Neuronal stem cell (in vitro differentiated cells): Measurements from ENCODE around the gene GINS2.

Experiments
- DNase-seq: peaks from one replicate; pipeline ENCODE4 v3.0.0-alpha.2; 2013; ENCODE audit warnings: low spot score
- H2AFZ ChIP-seq: one replicate; pipeline ENCODE4 v1.6.1; 2013; ENCODE audit warnings: mild to moderate bottlenecking, low read length, inconsistent platforms
- H2AK5ac ChIP-seq: 2 replicates; pipeline ENCODE4 v1.6.1; 2013; ENCODE audit warnings: low read depth, mild to moderate bottlenecking, inconsistent platforms, low read length, moderate library complexity, mixed read lengths
- H2BK120ac ChIP-seq: 2 replicates; pipeline ENCODE4 v1.6.1; 2013; ENCODE audit warnings: low read depth, mild to moderate bottlenecking, inconsistent platforms, low read length, moderate library complexity, mixed read lengths
- H2BK12ac ChIP-seq: one replicate; pipeline ENCODE4 v1.6.1; 2013; ENCODE audit warnings: low read length, inconsistent platforms
- H2BK15ac ChIP-seq: 2 replicates; pipeline ENCODE4 v1.6.1; 2013; ENCODE audit warnings: mild to moderate bottlenecking, low read length, inconsistent platforms, mixed read lengths
- H2BK5ac ChIP-seq: one replicate; pipeline ENCODE4 v1.6.1; 2013; ENCODE audit warnings: inconsistent platforms, mild to moderate bottlenecking, low read length, moderate library complexity
- H3K14ac ChIP-seq: one replicate; pipeline ENCODE4 v1.6.1; 2013; ENCODE audit warnings: low read length, inconsistent platforms
- H3K18ac ChIP-seq: 2 replicates; pipeline ENCODE4 v1.6.1; 2013; ENCODE audit warnings: low read length, inconsistent platforms
- H3K23ac ChIP-seq: 2 replicates; pipeline ENCODE4 v1.6.1; 2013; ENCODE audit warnings: low read depth, mild to moderate bottlenecking, mixed read lengths, low read length, inconsistent platforms; ENCODE audit not compliant: poor library complexity
- H3K27ac ChIP-seq: replicated peaks from 3 replicates; pipeline ENCODE4 v1.5.1; 2013; ENCODE audit warnings: low read length, inconsistent platforms
- H3K27me3 ChIP-seq, 3 experiments: 2 replicates each; pipeline ENCODE4 v1.6.1; 2013; ENCODE audit warnings: low read length in 3 of 3, mild to moderate bottlenecking in 2 of 3, inconsistent platforms in 1 of 3, low read depth in 1 of 3, mixed read lengths in 1 of 3, moderate library complexity in 1 of 3; ENCODE audit not compliant: control insufficient read depth in 3 of 3, insufficient read depth in 3 of 3
- H3K36me3 ChIP-seq, 2 donors: replicated peaks in 1 of 2; 2 replicates each; pipeline ENCODE4 v1.6.1; 2013; ENCODE audit warnings: low read length in 2 of 2; ENCODE audit not compliant: control insufficient read depth in 2 of 2, insufficient read depth in 2 of 2
- H3K4ac ChIP-seq: 2 replicates; pipeline ENCODE4 v1.6.1; 2013; ENCODE audit warnings: inconsistent platforms, mild to moderate bottlenecking, low read length, moderate library complexity
- H3K4me1 ChIP-seq, 2 donors: 1 replicate in 1 of 2; 2 replicates in 1 of 2; pipeline ENCODE4 v1.6.1; 2013; ENCODE audit warnings: low read length in 2 of 2, low read depth in 1 of 2; ENCODE audit not compliant: control insufficient read depth in 2 of 2, insufficient read depth in 1 of 2
- H3K4me2 ChIP-seq: one replicate; pipeline ENCODE4 v1.6.1; 2013; ENCODE audit warnings: mild to moderate bottlenecking, low read length, inconsistent platforms; ENCODE audit not compliant: insufficient read depth, poor library complexity, severe bottlenecking
- H3K4me3 ChIP-seq, 2 donors: 2 replicates each; pipeline ENCODE4 v1.5.1; 2013; ENCODE audit warnings: low read length in 2 of 2, mild to moderate bottlenecking in 2 of 2, inconsistent platforms in 1 of 2, moderate library complexity in 1 of 2
- H3K79me1 ChIP-seq: one replicate; pipeline ENCODE4 v1.6.1; 2013; ENCODE audit warnings: low read depth, mild to moderate bottlenecking, inconsistent platforms, low read length, moderate library complexity
- H3K9ac ChIP-seq: one replicate; pipeline ENCODE4 v1.6.1; 2013; ENCODE audit warnings: mild to moderate bottlenecking, low read depth, low read length, inconsistent platforms; ENCODE audit not compliant: poor library complexity
- H3K9me3 ChIP-seq, 2 donors: replicated peaks in 1 of 2; 2 replicates each; pipeline versions ENCODE3 to v1.6.1; 2013; ENCODE audit warnings: low read length in 2 of 2, mild to moderate bottlenecking in 2 of 2, inconsistent platforms in 1 of 2, low read depth in 1 of 2, mixed read lengths in 1 of 2, moderate library complexity in 1 of 2; ENCODE audit not compliant: control insufficient read depth in 2 of 2, insufficient read depth in 1 of 2
- H4K8ac ChIP-seq: one replicate; pipeline ENCODE4 v1.6.1; 2013; ENCODE audit warnings: low read depth, mild to moderate bottlenecking, inconsistent platforms, low read length, moderate library complexity
- H4K91ac ChIP-seq: one replicate; pipeline ENCODE4 v1.6.1; 2013; ENCODE audit warnings: low read length, low read depth, mild to moderate bottlenecking, inconsistent platforms; ENCODE audit not compliant: poor library complexity
- WGBS, 2 donors: extraction: QIAGEN DNeasy Blood & Tissue Kit; methylation state at CpG; one replicate each; pipeline ENCODE4 v1.1.7; 2013; ENCODE audit warnings: missing lambda C conversion rate in 2 of 2, mixed read lengths in 1 of 2; ENCODE audit not compliant: insufficient read length in 2 of 2, insufficient replicate concordance in 1 of 2; ENCODE audit errors: extremely low coverage in 2 of 2; 5-methylcytosine and 5-hydroxymethylcytosine counted together

Gene GINS2

GRCh38 chr16:85639529-85640253 is 49.1 kb downstream of the GINS2 start:
- peak overlapping the region; percentile 97 for H2BK12ac ChIP-seq
- H3K4me1 ChIP-seq, result peaks cover 19 to 22% of the 10 kb centered on the region in 2 donors
- peak overlapping the region; percentile 76 for H3K4ac ChIP-seq
- H3K27me3 ChIP-seq, result no peaks in the 10 kb centered on the region
- H3K18ac ChIP-seq, result peak overlapping the region; percentile 88
- H3K9ac ChIP-seq, result peak overlapping the region; percentile 80
- H2BK15ac ChIP-seq, result peak overlapping the region; percentile 84
- H3K27ac ChIP-seq, result no peak overlapping the region
- H2AK5ac ChIP-seq, result peak overlapping the region; percentile 99
- H3K36me3 ChIP-seq, result peaks cover 0 to 55% of the 10 kb centered on the region in 2 donors
- H3K4me2 ChIP-seq, result no peak overlapping the region
- H2BK5ac ChIP-seq, result peak overlapping the region; percentile 22
- no peak overlapping the region for H2BK120ac ChIP-seq
- peak overlapping the region; percentile 10 for H3K14ac ChIP-seq
- peak overlapping the region in 1 of 2 donors; percentile 31 for H3K4me3 ChIP-seq
- no peak overlapping the region for H2AFZ ChIP-seq
- H3K79me1 ChIP-seq, result peaks cover 12% of the 10 kb centered on the region
- WGBS, 2 donors, result no CpG with 5 or more reads among the region's 35 CpGs
- peak overlapping the region; percentile 47 for H3K23ac ChIP-seq
- no peak for DNase-seq
- H4K91ac ChIP-seq, result peak overlapping the region; percentile 79
- H4K8ac ChIP-seq, result no peak overlapping the region
- H3K9me3 ChIP-seq, result no peaks in the 10 kb centered on the region

- Histone ChIP-seq H3K4ac (no peak overlapping the region), H4K8ac (no peak overlapping the region), H2BK15ac (peak overlapping the region; percentile 84), H3K18ac (peak overlapping the region; percentile 88), H3K36me3 (peaks cover 0 to 59% of the 10 kb centered on the region in 2 donors), H3K23ac (peak overlapping the region; percentile 6), H2AFZ (no peak overlapping the region), H2BK12ac (no peak overlapping the region), H3K79me1 (peaks cover 16% of the 10 kb centered on the region), H3K27ac (no peak overlapping the region), H2AK5ac (peak overlapping the region; percentile 99), H3K4me1 (peaks cover 19 to 22% of the 10 kb centered on the region in 2 donors), H3K4me2 (no peak overlapping the region), H4K91ac (no peak overlapping the region), H3K9ac (no peak overlapping the region), H2BK5ac (peak overlapping the region; percentile 75), H3K4me3 (no peak overlapping the region), H3K9me3 (no peaks in the 10 kb centered on the region), H2BK120ac (no peak overlapping the region), H3K14ac (peak overlapping the region; percentile 47), H3K27me3 (no peaks in the 10 kb centered on the region)
- DNase-seq, result no peak
- no CpG with 5 or more reads among the region's 26 CpGs for WGBS, 2 donors
Measured at GRCh38 chr16:85638695-85639409, 49.9 kb downstream of the GINS2 start.

DNA sequence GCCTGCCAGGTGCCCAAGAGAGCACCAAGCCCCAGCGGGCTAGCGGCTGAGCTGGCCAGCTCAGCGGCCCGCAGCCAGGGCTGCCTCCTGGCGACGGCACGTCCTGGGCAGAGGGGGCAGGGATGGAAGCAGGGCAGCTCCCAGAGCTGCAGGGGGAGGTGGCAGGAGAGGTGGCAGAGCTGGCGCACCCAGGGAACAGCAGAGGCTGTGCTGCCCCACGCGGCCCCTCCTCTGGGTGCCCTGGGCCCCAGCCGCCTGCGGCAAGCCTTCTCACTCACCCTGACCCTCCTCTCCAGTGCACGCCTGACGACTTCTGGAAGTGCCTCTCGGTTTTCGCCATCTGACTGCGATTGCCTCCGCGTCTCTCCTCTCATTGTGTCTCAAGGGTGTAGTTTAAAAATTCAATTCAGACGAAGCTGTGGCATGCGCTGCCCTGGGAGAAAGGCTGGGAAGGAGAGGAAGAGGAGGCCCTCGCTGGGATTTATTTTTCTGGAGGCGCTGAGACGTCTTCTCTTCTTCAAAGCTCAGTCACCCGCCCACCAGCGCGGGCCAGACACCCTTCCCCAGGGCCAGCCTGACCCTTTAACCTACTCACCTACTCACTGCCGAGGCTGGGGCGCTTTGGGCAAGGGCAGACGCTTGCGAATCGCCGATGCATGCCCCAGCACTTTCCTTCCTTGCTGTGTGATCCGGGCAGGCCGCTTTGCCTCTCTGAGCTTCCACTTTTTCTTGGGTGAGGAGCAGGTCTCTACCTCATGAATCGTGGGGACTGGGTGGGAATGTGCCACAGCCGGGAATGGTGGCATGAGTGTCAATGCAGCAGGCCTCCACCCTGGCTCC is 50.7 kb downstream of the GINS2 start:
- H2BK5ac ChIP-seq, result peak overlapping the region; percentile 29
- no peak overlapping the region for H4K91ac ChIP-seq
- peak overlapping the region; percentile 31 for H2BK120ac ChIP-seq
- H3K18ac ChIP-seq, result peak overlapping the region; percentile 80
- no peak overlapping the region for H3K4me3 ChIP-seq
- no peak for DNase-seq
- peak overlapping the region; percentile 56 for H3K14ac ChIP-seq
- WGBS, 2 donors, result no CpG with 5 or more reads among the region's 37 CpGs
- no peaks in the 10 kb centered on the region for H3K27me3 ChIP-seq
- H4K8ac ChIP-seq, result no peak overlapping the region
- H3K27ac ChIP-seq, result no peak overlapping the region
- H3K23ac ChIP-seq, result peak overlapping the region; percentile 65
- H2BK15ac ChIP-seq, result peak overlapping the region; percentile 30
- H3K36me3 ChIP-seq, result peaks cover 0 to 66% of the 10 kb centered on the region in 2 donors
- no peak overlapping the region for H3K4me2 ChIP-seq
- no peak overlapping the region for H3K4ac ChIP-seq
- no peaks in the 10 kb centered on the region for H3K9me3 ChIP-seq
- H2AFZ ChIP-seq, result no peak overlapping the region
- H2BK12ac ChIP-seq, result peak overlapping the region; percentile 63
- no peak overlapping the region for H3K9ac ChIP-seq
- peaks cover 16% of the 10 kb centered on the region for H3K79me1 ChIP-seq
- H2AK5ac ChIP-seq, result peak overlapping the region; percentile 94
- peaks cover 19 to 22% of the 10 kb centered on the region in 2 donors for H3K4me1 ChIP-seq
